Natural killer cell (primary cell): ENCODE measurements around the gene RALY. TPM values are rescaled to one million over a fixed set of nuclear protein-coding genes. Genes with fewer than 3 reads are reported as not detected.

Experiments
- ATAC-seq, 3 donors: fragments of 150-1000 bp in 2 of 3; fragments of 200-7000 bp in 1 of 3; cut with Tn5 transposase; 1 replicate in 1 of 3; 2 replicates in 2 of 3; pipeline ENCODE4 v1.10.0; 2021; ENCODE audit warnings: mild to moderate bottlenecking in 2 of 3, moderate library complexity in 2 of 3
- DNase-seq, 2 donors: peaks; one replicate each; pipeline versions ENCODE4 v3.0.0 to v3.0.0-alpha.2; 2013 to 2021; ENCODE audit warnings: mixed read lengths in 1 of 2
- H3K27ac ChIP-seq: one replicate; pipeline ENCODE4 v1.5.1; 2013; ENCODE audit warnings: mild to moderate bottlenecking, low read length
- H3K27me3 ChIP-seq: one replicate; pipeline ENCODE4 v1.6.1; 2013; ENCODE audit warnings: low read length; ENCODE audit not compliant: control insufficient read depth, insufficient read depth
- H3K36me3 ChIP-seq: one replicate; pipeline ENCODE4 v1.6.1; 2013; ENCODE audit warnings: low read length; ENCODE audit not compliant: control insufficient read depth, insufficient read depth
- H3K4me1 ChIP-seq: one replicate; pipeline ENCODE4 v1.6.1; 2013; ENCODE audit warnings: low read length; ENCODE audit not compliant: control insufficient read depth, insufficient read depth
- H3K4me3 ChIP-seq: one replicate; pipeline ENCODE4 v1.5.1; 2013; ENCODE audit warnings: low read length
- H3K9me3 ChIP-seq: one replicate; pipeline ENCODE4 v1.6.1; 2013; ENCODE audit warnings: low read length; ENCODE audit not compliant: control insufficient read depth, insufficient read depth
- H3K27ac Mint-ChIP-seq, 2 donors: one replicate each; pipeline ENCODE4 v1.8.0; 2022; ENCODE audit warnings: mild to moderate bottlenecking in 2 of 2, mixed read lengths in 2 of 2, moderate library complexity in 1 of 2
- H3K27me3 Mint-ChIP-seq, 2 donors: one replicate each; pipeline ENCODE4 v1.8.0; 2022; ENCODE audit warnings: low read depth in 2 of 2, mixed read lengths in 2 of 2
- H3K36me3 Mint-ChIP-seq: one replicate; pipeline ENCODE4 v1.8.0; 2022; ENCODE audit warnings: mixed read lengths
- H3K4me1 Mint-ChIP-seq, 2 donors: one replicate each; pipeline ENCODE4 v1.8.0; 2022; ENCODE audit warnings: mixed read lengths in 2 of 2
- H3K4me3 Mint-ChIP-seq: one replicate; pipeline ENCODE4 v1.8.0; 2022; ENCODE audit warnings: mild to moderate bottlenecking, moderate library complexity, mixed read lengths
- H3K9me3 Mint-ChIP-seq, 2 donors: one replicate each; pipeline ENCODE4 v1.8.0; 2022; ENCODE audit warnings: mixed read lengths in 2 of 2
- CTCF ChIP-seq: fragments of 200-600 bp; IDR thresholded peaks from one replicate; pipeline ENCODE4 v1.8.0; 2022; ENCODE audit warnings: antibody characterized with exemption
- WGBS: methylation state at CpG from one replicate; pipeline ENCODE4 v1.1.7; 2013; ENCODE audit warnings: missing lambda C conversion rate; ENCODE audit not compliant: insufficient coverage; 5-methylcytosine and 5-hydroxymethylcytosine counted together
- intact Hi-C: fragments of 100-400 bp; cut with micrococcal nuclease; formaldehyde crosslinking; loops from one replicate; pipeline ENCODE4 v1.14.2; 2022
- total RNA-seq, 4 donors: library from RNA; stranded (reverse); fragments of 120-200 nt in 1 of 4; gene quantifications; one replicate each; pipeline versions ENCODE4 v1.2.3 to v1.2.4, GENCODE V29; 2013 to 2022

Gene RALY
- total RNA-seq, 3 donors from 2014 or later (not counting 1 experiment from before 2014, with no cell fraction given), result 194 to 204 (median 198) TPM

- 97% methylated on average over 7 of the region's 7 CpGs for WGBS
- intact Hi-C loops, result loop anchor here (10.0 kb wide), 1 partner anchor 46 kb away; no protein-coding TSS in a partner anchor
- Histone ChIP-seq H3K4me3 (no peak overlapping the region), H3K27me3 (no peaks in the 10 kb centered on the region), H3K9me3 (no peaks in the 10 kb centered on the region), H3K27ac (no peak overlapping the region), H3K4me1 (peaks cover 25% of the 10 kb centered on the region), H3K36me3 (no peaks in the 10 kb centered on the region)
- Mint-ChIP-seq H3K4me1 (peaks cover 92 to 100% of the 10 kb centered on the region in 2 donors), H3K9me3 (no peaks in the 10 kb centered on the region), H3K27me3 (no peaks in the 10 kb centered on the region), H3K36me3 (no peaks in the 10 kb centered on the region), H3K27ac (peak overlapping the region; percentile 44 to 74), H3K4me3 (peak overlapping the region; percentile 10)
- DNase-seq (no peak), ATAC-seq (no peak)
- TF ChIP-seq CTCF, result no peak
Measured at GRCh38 chr20:33999025-33999649, 5.4 kb downstream of the RALY start.

- Histone ChIP-seq H3K27ac (no peak overlapping the region), H3K4me1 (peaks cover 19% of the 10 kb centered on the region), H3K27me3 (no peaks in the 10 kb centered on the region), H3K9me3 (no peaks in the 10 kb centered on the region), H3K4me3 (no peak overlapping the region), H3K36me3 (no peaks in the 10 kb centered on the region)
- no peak for DNase-seq
- 50% methylated on average over 2 of the region's 2 CpGs for WGBS
- intact Hi-C loops, result no loop called here
- TF ChIP-seq CTCF, result no peak
- H3K27me3 Mint-ChIP-seq, result no peaks in the 10 kb centered on the region
- ATAC-seq, result no peak
- no peaks in the 10 kb centered on the region for H3K9me3 Mint-ChIP-seq
- H3K4me1 Mint-ChIP-seq, result peaks cover 97 to 100% of the 10 kb centered on the region in 2 donors
- H3K4me3 Mint-ChIP-seq, result no peak overlapping the region
- no peaks in the 10 kb centered on the region for H3K36me3 Mint-ChIP-seq
- H3K27ac Mint-ChIP-seq, result peak overlapping the region; percentile 44 to 74
Measured at GRCh38 chr20:34001378-34001777, 7.7 kb downstream of the RALY start.

- intact Hi-C loops, result no loop called here
- no peaks in the 10 kb centered on the region for H3K27me3 Mint-ChIP-seq
- H3K9me3 Mint-ChIP-seq, result no peaks in the 10 kb centered on the region
- peaks cover 15% of the 10 kb centered on the region for H3K4me1 ChIP-seq
- H3K4me3 Mint-ChIP-seq, result no peak overlapping the region
- DNase-seq (no peak), ATAC-seq (no peak)
- peak overlapping the region; percentile 58 to 66 for H3K27ac Mint-ChIP-seq
- no peaks in the 10 kb centered on the region for H3K27me3 ChIP-seq
- WGBS, result 94% methylated on average over 1 of the region's 2 CpGs
- TF ChIP-seq CTCF, result no peak
- H3K9me3 ChIP-seq, result no peaks in the 10 kb centered on the region
- no peaks in the 10 kb centered on the region for H3K36me3 ChIP-seq
- no peak overlapping the region for H3K4me3 ChIP-seq
- H3K4me1 Mint-ChIP-seq, result peaks cover 91 to 95% of the 10 kb centered on the region in 2 donors
- H3K27ac ChIP-seq, result no peak overlapping the region
- H3K36me3 Mint-ChIP-seq, result no peaks in the 10 kb centered on the region
Measured at GRCh38 chr20:34004227-34004626, 10.5 kb downstream of the RALY start.
